Panc1 (cell line): ENCODE data around the gene PHLDA3. TPM values are rescaled to one million over a fixed set of nuclear protein-coding genes. Genes with fewer than 3 reads are reported as not detected.

Experiments
- ATAC-seq: fragments of 200-7000 bp; cut with Tn5 transposase; 2 replicates; pipeline ENCODE4 v1.9.1; 2020; ENCODE audit warnings: mild to moderate bottlenecking, moderate library complexity
- BruUV-seq: library from RNA; stranded (reverse); fragments of 400-500 nt; replicated peaks from 2 replicates; lab custom pipeline; 2021; lab: Mats Ljungman, UMichigan
- CTCF ChIA-PET: fragments of 300-600 bp; sonication (Branson Sonifier 250); formaldehyde crosslinking; loops from one replicate; lab custom pipeline; 2022; ENCODE audit warnings: antibody characterized with exemption; lab: Charles Lee
- POLR2A ChIA-PET: fragments of 300-600 bp; sonication (Branson Sonifier 250); formaldehyde crosslinking; loops from one replicate; lab custom pipeline; 2022; ENCODE audit warnings: antibody characterized with exemption; lab: Charles Lee
- DNase-seq: peaks from one replicate; pipeline ENCODE4 v3.0.0-alpha.2; 2010; ENCODE audit warnings: low read depth, low spot score
- H3K27ac ChIP-seq: 2 replicates; pipeline ENCODE4 v1.5.1; 2011; ENCODE audit warnings: mild to moderate bottlenecking, low read length, inconsistent platforms
- H3K27me3 ChIP-seq: fragments of 200-500 bp; sonication (Bioruptor generic); 2 replicates; pipeline ENCODE4 v1.6.0; 2014; ENCODE audit warnings: low read length, inconsistent platforms; ENCODE audit not compliant: control insufficient read depth, insufficient read depth
- H3K36me3 ChIP-seq: fragments of 200-500 bp; sonication (Bioruptor generic); 2 replicates; pipeline ENCODE4 v1.5.1; 2014; ENCODE audit warnings: inconsistent platforms, mild to moderate bottlenecking, low read length, moderate library complexity; ENCODE audit not compliant: control insufficient read depth, insufficient read depth
- H3K4me1 ChIP-seq: 2 replicates; pipeline ENCODE4 v1.5.1; 2011; ENCODE audit warnings: inconsistent platforms, mild to moderate bottlenecking, low read length, moderate library complexity; ENCODE audit not compliant: control insufficient read depth, insufficient read depth
- H3K4me3 ChIP-seq, 2 experiments: 2 replicates each; pipeline ENCODE4 v1.5.1; 2011 to 2012; ENCODE audit warnings: low read depth in 2 of 2, low read length in 2 of 2, mild to moderate bottlenecking in 2 of 2, inconsistent platforms in 1 of 2, moderate library complexity in 1 of 2
- H3K9me3 ChIP-seq: fragments of 200-500 bp; sonication (Bioruptor generic); 2 replicates; pipeline ENCODE4 v1.5.1; 2014; ENCODE audit warnings: low read depth, mild to moderate bottlenecking, inconsistent platforms, low read length, moderate library complexity; ENCODE audit not compliant: control insufficient read depth, insufficient read depth
- CTCF ChIP-seq: fragments of 450-650 bp; IDR thresholded peaks from 2 replicates; pipeline ENCODE4 v1.5.1; 2017; ENCODE audit warnings: mild to moderate bottlenecking
- POLR2AphosphoS5 ChIP-seq: IDR thresholded peaks from 2 replicates; pipeline ENCODE4 v1.6.1; 2012; ENCODE audit warnings: mild to moderate bottlenecking, low read depth, low read length, moderate library complexity
- REST ChIP-seq, 2 experiments: IDR thresholded peaks; 2 replicates each; pipeline ENCODE4 v1.6.1; 2011 to 2012; ENCODE audit warnings: low read depth in 2 of 2, control low read depth in 1 of 2, low read length in 1 of 2, mild to moderate bottlenecking in 1 of 2, moderate library complexity in 1 of 2; ENCODE audit not compliant: insufficient read depth in 1 of 2
- SIN3A ChIP-seq: IDR thresholded peaks from 2 replicates; pipeline ENCODE4 v1.6.1; 2012; ENCODE audit warnings: low read depth, mild to moderate bottlenecking, low read length, moderate library complexity, borderline replicate concordance; ENCODE audit not compliant: insufficient read depth
- TCF7L2 ChIP-seq: IDR thresholded peaks from 2 replicates; pipeline ENCODE4 v1.6.1; 2011; ENCODE audit warnings: mild to moderate bottlenecking, low read depth, low read length, inconsistent platforms
- in situ Hi-C: cut with HindIII; loops from 2 replicates; pipeline ENCODE4 v1.10.0; 2016; ENCODE audit warnings: low sequenced_read_pairs, low pct_unique_long_range_greater_than_20kb
- intact Hi-C: fragments of 100-400 bp; cut with micrococcal nuclease; formaldehyde crosslinking; loops from one replicate; pipeline ENCODE4 v1.10.0; 2022; ENCODE audit not compliant: unreplicated experiment
- total RNA-seq: library from RNA; stranded (reverse); gene quantifications from one replicate; pipeline ENCODE4 v1.2.1, GENCODE V29; 2021; ENCODE audit not compliant: unreplicated experiment

PHLDA3 gene
- total RNA-seq, 1 experiment from 2014 or later: 12.3 TPM

- ChIA-PET POLR2A (no interaction called here), CTCF (interaction anchor here (0.6 to 3.2 kb wide), 4 partner anchors 10 to 503 kb away, joined by 3 to 30 read pairs (median 6); no protein-coding TSS in a partner anchor)
- DNase-seq (no peak), ATAC-seq (no peak)
- intact Hi-C loops (no loop called here), in situ Hi-C loops (no loop called here)
- no peaks in the 10 kb centered on the region for H3K27me3 ChIP-seq
- TF ChIP-seq SIN3A (no peak), CTCF (no peak), POLR2AphosphoS5 (no peak), REST (IDR thresholded peaks at IDR 0.05; ENCODE audit: insufficient read depth in 1 of 2, low read depth in 2 of 2, low read length in 1 of 2) (no peak), TCF7L2 (no peak)
- BruUV-seq: no TSS peak
- no peak overlapping the region for H3K4me3 ChIP-seq
- H3K36me3 ChIP-seq: no peaks in the 10 kb centered on the region
- H3K27ac ChIP-seq: no peak overlapping the region
- no peaks in the 10 kb centered on the region for H3K9me3 ChIP-seq
- peaks cover 49% of the 10 kb centered on the region for H3K4me1 ChIP-seq
Observed at GRCh38 chr1:201502511-201502857, 33.5 kb upstream of the PHLDA3 start.

- no peak for DNase-seq
- in situ Hi-C loops: no loop called here
- ChIA-PET POLR2A (no interaction called here), CTCF (interaction anchor here (0.6 to 3.2 kb wide), 4 partner anchors 11 to 503 kb away, joined by 3 to 30 read pairs (median 6); no protein-coding TSS in a partner anchor)
- Histone ChIP-seq H3K36me3 (no peaks in the 10 kb centered on the region), H3K27me3 (no peaks in the 10 kb centered on the region), H3K4me3 (no peak overlapping the region), H3K27ac (no peak overlapping the region), H3K9me3 (no peaks in the 10 kb centered on the region), H3K4me1 (peaks cover 45% of the 10 kb centered on the region)
- no peak for ATAC-seq
- intact Hi-C loops: no loop called here
- BruUV-seq: no TSS peak
- TF ChIP-seq REST (IDR thresholded peaks at IDR 0.05; ENCODE audit: insufficient read depth in 1 of 2, low read depth in 2 of 2, low read length in 1 of 2) (no peak), POLR2AphosphoS5 (no peak), SIN3A (no peak), CTCF (no peak), TCF7L2 (no peak)
Observed at GRCh38 chr1:201501812-201502510, 33.0 kb upstream of the PHLDA3 start.
